ENCODE data around the gene TRMT2B. TPM values are rescaled to one million over a fixed set of nuclear protein-coding genes. Genes with fewer than 3 reads are reported as not detected.

Gene TRMT2B
- total and polyA plus RNA-seq, 2 of the 13 experiments (the other 11 are each of a cell fraction or from before 2014, with no cell fraction given): 7.0 to 11.2 TPM

DNA sequence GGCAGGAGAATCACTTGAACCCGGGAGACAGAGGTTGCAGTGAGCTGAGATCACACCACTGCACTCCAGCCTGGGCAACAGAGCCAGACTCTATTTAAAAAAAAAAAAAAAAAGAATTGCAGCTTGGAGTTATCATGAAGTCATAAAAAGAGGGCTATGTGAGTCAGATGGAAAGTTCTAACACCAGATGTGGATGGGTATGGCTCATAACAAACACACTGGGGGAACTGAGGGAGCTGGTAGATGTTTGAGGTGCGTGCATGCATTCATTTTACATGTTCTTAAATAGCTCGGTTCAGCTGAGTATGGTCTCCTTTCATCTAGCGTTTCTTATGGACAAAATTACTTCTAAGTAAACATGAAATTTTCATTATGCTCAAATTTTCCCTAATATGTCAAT, 11.7 kb downstream of the TRMT2B start:
- Histone ChIP-seq H3K4me2 (ENCODE audit: low read depth, low read length) (no peak overlapping the region), H3K27me3 (ENCODE audit: control insufficient read depth in 1 of 2, insufficient read depth in 2 of 2, low read length in 2 of 2) (no peaks in the 10 kb centered on the region), H3K9me3 (ENCODE audit: low read length) (no peaks in the 10 kb centered on the region), H4K20me1 (ENCODE audit: insufficient read depth, low read length) (no peaks in the 10 kb centered on the region), H3K9ac (ENCODE audit: insufficient read depth, low read depth, low read length) (no peak overlapping the region), H2AFZ (ENCODE audit: low read length) (no peak overlapping the region), H3K4me1 (ENCODE audit: insufficient read depth, low read length) (no peaks in the 10 kb centered on the region), H3K36me3 (replicated peaks in 1 of 2; ENCODE audit: control insufficient read depth in 1 of 2, insufficient read depth in 2 of 2, low read length in 2 of 2) (0 out of 5 replicates have a peak, but pooled peaks cover 0 to 4% of the 10 kb centered on the region in 2 experiments), H3K4me3 (replicated peaks in 1 of 3; ENCODE audit: insufficient read depth in 1 of 3, low read depth in 2 of 3, low read length in 3 of 3) (no peak overlapping the region), H3K79me2 (ENCODE audit: insufficient read depth, low read length) (no peaks in the 10 kb centered on the region), H3K27ac (ENCODE audit: extremely low read length, insufficient read depth, low read length) (no peak overlapping the region)
- BruUV-seq (replicated peaks): no TSS peak
- intact Hi-C loops (cut with micrococcal nuclease; ENCODE audit: unreplicated experiment): no loop called here
- WGBS (ENCODE audit: low lambda C conversion rate): 90% methylated on average over 4 of the region's 4 CpGs
- FAIRE-seq (no peak), DNase-seq (ENCODE audit: low spot score) (no peak), ATAC-seq (no peak)
- ChIA-PET POLR2A (no interaction called here), CTCF (ENCODE audit: low intra/inter-chr PET ratio, low total read pairs) (no interaction called here)
- TF ChIP-seq ZNF7 (CRISPR knock-in tag; IDR thresholded peaks at IDR 0.05) (no peak), GZF1 (CRISPR knock-in tag; IDR thresholded peaks at IDR 0.05) (no peak), FOXC1 (CRISPR knock-in tag; IDR thresholded peaks at IDR 0.05; ENCODE audit: borderline replicate concordance) (no peak), ZNF253 (CRISPR knock-in tag; IDR thresholded peaks at IDR 0.05; ENCODE audit: borderline replicate concordance) (no peak), PLRG1 (conservative IDR thresholded peaks at IDR 0.05) (no peak), SAFB2 (CRISPR knock-in tag; IDR thresholded peaks at IDR 0.05; ENCODE audit: borderline replicate concordance, low read depth) (no peak), THAP8 (CRISPR knock-in tag; IDR thresholded peaks at IDR 0.05; ENCODE audit: borderline replicate concordance) (no peak), ZNF746 (CRISPR knock-in tag; IDR thresholded peaks at IDR 0.05) (no peak), SP4 (CRISPR knock-in tag; IDR thresholded peaks at IDR 0.05) (no peak), ZNF512 (CRISPR knock-in tag; IDR thresholded peaks at IDR 0.05) (no peak), ATRX (CRISPR knock-in tag; IDR thresholded peaks at IDR 0.05; ENCODE audit: borderline replicate concordance) (no peak), ZNF513 (CRISPR knock-in tag; conservative IDR thresholded peaks at IDR 0.05) (no peak), NFE2L2 (IDR thresholded peaks at IDR 0.05; ENCODE audit: low read length) (no peak), SOX6 (IDR thresholded peaks at IDR 0.05) (no peak), SOX6 (CRISPR knock-in tag; IDR thresholded peaks at IDR 0.05) (no peak)
- in situ Hi-C loops (cut with HindIII; ENCODE audit: extremely low pct_ligation_motif_present, low pct_unique_long_range_greater_than_20kb): no loop called here
